K562 (cell line): Measurements from ENCODE around the gene CRKL. TPM values are rescaled to one million over a fixed set of nuclear protein-coding genes. Genes with fewer than 3 reads are reported as not detected.
A peak's percentile ranks its signal among the peaks of the same experiment; 100 is the strongest.

ENCODE experiments used
- CGGBP1 ChIP-seq: fragments of 250-450 bp; sonication (Bioruptor Pico); IDR thresholded peaks from 2 replicates; pipeline ENCODE4 v1.9.0; 2021; ENCODE audit warnings: mild to moderate bottlenecking
- ETV5 ChIP-seq: sonication (generic); formaldehyde crosslinking; IDR thresholded peaks from 2 replicates; pipeline ENCODE4 v1.4.0; 2020; ENCODE audit warnings: low read depth, mild to moderate bottlenecking, missing genetic modification reagents
- FOXK1 ChIP-seq: sonication (generic); formaldehyde crosslinking; IDR thresholded peaks from 2 replicates; pipeline ENCODE4 v1.8.0; 2022; ENCODE audit warnings: missing genetic modification reagents, mild to moderate bottlenecking, borderline replicate concordance
- GTF2E2 ChIP-seq: fragments of 200-800 bp; sonication (Bioruptor generic); IDR thresholded peaks from 2 replicates; pipeline ENCODE4 v1.6.1; 2016; ENCODE audit warnings: missing genetic modification characterization, missing compliant biosample characterization
- HDAC6 ChIP-seq: IDR thresholded peaks from 2 replicates; pipeline ENCODE4 v1.6.1; 2012; ENCODE audit warnings: low read depth, mild to moderate bottlenecking, control low read depth, inconsistent platforms, low read length, moderate library complexity
- IFI16 ChIP-seq: fragments of 250-450 bp; sonication (Bioruptor Pico); IDR thresholded peaks from 2 replicates; pipeline ENCODE4 v2.1.2; 2022; ENCODE audit warnings: mild to moderate bottlenecking, inconsistent platforms
- POLR2A ChIP-seq: fragments of 450-650 bp; conservative IDR thresholded peaks from 2 replicates; pipeline ENCODE4 v1.6.1; 2016
- POLR3G ChIP-seq: IDR thresholded peaks from 2 replicates; pipeline ENCODE4 v1.6.1; 2011; ENCODE audit not compliant: insufficient read length, insufficient replicate concordance; ENCODE audit errors: extremely low read depth
- RAD21 ChIP-seq, 2 experiments: fragments of 250-450 bp in 1 of 2; fragments of 450-650 bp in 1 of 2; sonication (Bioruptor Pico) in 1 of 2; formaldehyde crosslinking in 1 of 2; IDR thresholded peaks in 1 of 2; conservative IDR thresholded peaks in 1 of 2; 2 replicates each; pipeline versions ENCODE4 v1.4.0 to v1.8.0; 2020 to 2022; ENCODE audit warnings: mild to moderate bottlenecking in 2 of 2, moderate library complexity in 1 of 2
- SIN3B ChIP-seq: fragments of 450-650 bp; IDR thresholded peaks from 2 replicates; pipeline ENCODE4 v1.6.1; 2017; ENCODE audit warnings: low read depth, mild to moderate bottlenecking, moderate library complexity
- SMAD4 ChIP-seq: fragments of 250-450 bp; sonication (Bioruptor Pico); conservative IDR thresholded peaks from 2 replicates; pipeline ENCODE4 v1.8.0; 2021; ENCODE audit warnings: inconsistent platforms, mild to moderate bottlenecking, moderate library complexity
- WHSC1 ChIP-seq: IDR thresholded peaks from one replicate; pipeline ENCODE4 v1.6.1; 2012; ENCODE audit warnings: low read length, control low read depth, inconsistent platforms
- YY1 ChIP-seq, 3 experiments: IDR thresholded peaks; 2 replicates each; pipeline ENCODE4 v1.6.1; 2011; ENCODE audit warnings: low read length in 2 of 3, mild to moderate bottlenecking in 2 of 3, moderate library complexity in 2 of 3, borderline replicate concordance in 1 of 3, control low read depth in 1 of 3, low read depth in 1 of 3; ENCODE audit not compliant: insufficient read depth in 3 of 3, insufficient replicate concordance in 2 of 3, control insufficient read depth in 1 of 3, insufficient read length in 1 of 3; ENCODE audit errors: extremely low read depth in 1 of 3
- ZBTB12 ChIP-seq: fragments of 250-450 bp; sonication (Bioruptor Pico); IDR thresholded peaks from 2 replicates; pipeline ENCODE4 v1.4.0; 2020
- ZNF140 ChIP-seq: fragments of 250-450 bp; sonication (Bioruptor Pico); IDR thresholded peaks from 2 replicates; pipeline ENCODE4 v1.8.0; 2021; ENCODE audit warnings: moderate library complexity, mild to moderate bottlenecking, inconsistent platforms
- ZNF217 ChIP-seq: sonication (generic); formaldehyde crosslinking; IDR thresholded peaks from 2 replicates; pipeline ENCODE4 v1.8.0; 2022; ENCODE audit warnings: mild to moderate bottlenecking, missing genetic modification reagents
- ZNF445 ChIP-seq: fragments of 250-450 bp; sonication (Bioruptor Pico); IDR thresholded peaks from 2 replicates; pipeline ENCODE4 v1.4.0; 2020; ENCODE audit warnings: low read depth, mild to moderate bottlenecking, moderate library complexity
- ZSCAN32 ChIP-seq: fragments of 450-650 bp; formaldehyde crosslinking; IDR thresholded peaks from 2 replicates; pipeline ENCODE4 v1.4.0; 2020; ENCODE audit warnings: mild to moderate bottlenecking, moderate library complexity
- polyA plus RNA-seq, 8 experiments: library from polyadenylated mRNA; depleted of rRNA in 4 of 8; stranded (reverse) in 5 of 8; unstranded in 3 of 8; fragments of >200 nt; fragmentation: Nextera tagmentation in 2 of 8; fragmentation: Illumina TruSeq in 1 of 8; extraction: Ambion mirVana in 2 of 8; extraction: Trizol in 1 of 8; gene quantifications; 2 replicates each; pipeline versions ENCODE4 v1.2.1 to v1.2.3, GENCODE V29; 2011 to 2014; ENCODE audit warnings: inconsistent platforms in 1 of 8, missing spikeins in 1 of 8
- total RNA-seq, 7 experiments: library from RNA; depleted of rRNA in 6 of 7; stranded (reverse); fragments of >200 nt in 6 of 7; fragmentation: Illumina TruSeq in 2 of 7; extraction: Trizol in 2 of 7; gene quantifications; 2 replicates each; pipeline versions ENCODE4 v1.2.1 to v1.2.3, GENCODE V29; 2011 to 2021; ENCODE audit warnings: low replicate concordance in 1 of 7
- TF ChIP-seq, protein P1 (sequence below), 2 experiments: IDR thresholded peaks; 2 replicates each; pipeline ENCODE4 v1.6.1; 2012; ENCODE audit warnings: improper control_type of control experiment in 2 of 2, low read depth in 2 of 2, low read length in 2 of 2, borderline replicate concordance in 1 of 2
- TF ChIP-seq, protein P2 (sequence below): sonication (generic); formaldehyde crosslinking; IDR thresholded peaks from 2 replicates; pipeline ENCODE4 v1.8.0; 2022; ENCODE audit warnings: mild to moderate bottlenecking, missing genetic modification reagents

CRKL gene
- total and polyA plus RNA-seq, 9 of the 15 experiments (the other 6 are each of a cell fraction or from before 2014, with no cell fraction given): 100 to 263 (median 124) TPM

DNA sequence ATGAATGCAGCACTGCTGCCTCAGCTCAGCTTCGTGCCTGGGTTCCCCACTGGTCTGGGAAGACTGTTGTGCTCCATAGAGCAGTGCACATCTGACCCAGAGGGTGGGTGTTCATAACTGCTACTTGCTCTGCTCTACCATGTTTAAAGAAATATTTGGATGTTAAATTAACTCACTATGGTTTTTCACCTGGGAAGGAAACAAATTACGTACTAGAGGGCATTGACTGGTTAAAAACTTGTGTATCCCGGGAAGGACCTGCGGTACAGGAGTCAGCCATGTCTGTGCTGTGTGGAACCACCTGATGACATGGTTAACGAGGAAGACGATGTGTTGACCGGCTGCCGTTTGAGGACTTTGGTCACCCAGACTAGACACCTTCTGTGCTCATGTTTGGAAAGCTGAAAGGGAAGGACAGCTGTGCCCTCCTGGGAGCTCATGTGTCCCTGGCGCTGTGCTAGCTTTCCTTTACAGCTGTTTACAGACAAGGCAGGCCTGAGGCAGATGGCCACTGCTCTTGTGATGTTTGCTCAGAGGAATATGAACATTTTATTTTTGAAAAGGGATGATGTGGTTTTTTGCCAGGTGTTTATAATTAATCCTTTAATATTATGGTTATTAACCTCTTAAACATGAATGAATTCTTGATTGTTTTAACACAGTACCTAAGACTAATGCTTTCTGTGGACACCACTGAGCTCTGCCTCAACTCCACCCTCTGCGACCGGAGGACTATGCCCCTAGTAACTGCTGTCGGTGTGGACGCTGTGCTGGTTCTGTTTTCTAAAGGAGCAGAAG lies 35.5 kb downstream of the CRKL start (continued):
- TF ChIP-seq, protein P1, sequence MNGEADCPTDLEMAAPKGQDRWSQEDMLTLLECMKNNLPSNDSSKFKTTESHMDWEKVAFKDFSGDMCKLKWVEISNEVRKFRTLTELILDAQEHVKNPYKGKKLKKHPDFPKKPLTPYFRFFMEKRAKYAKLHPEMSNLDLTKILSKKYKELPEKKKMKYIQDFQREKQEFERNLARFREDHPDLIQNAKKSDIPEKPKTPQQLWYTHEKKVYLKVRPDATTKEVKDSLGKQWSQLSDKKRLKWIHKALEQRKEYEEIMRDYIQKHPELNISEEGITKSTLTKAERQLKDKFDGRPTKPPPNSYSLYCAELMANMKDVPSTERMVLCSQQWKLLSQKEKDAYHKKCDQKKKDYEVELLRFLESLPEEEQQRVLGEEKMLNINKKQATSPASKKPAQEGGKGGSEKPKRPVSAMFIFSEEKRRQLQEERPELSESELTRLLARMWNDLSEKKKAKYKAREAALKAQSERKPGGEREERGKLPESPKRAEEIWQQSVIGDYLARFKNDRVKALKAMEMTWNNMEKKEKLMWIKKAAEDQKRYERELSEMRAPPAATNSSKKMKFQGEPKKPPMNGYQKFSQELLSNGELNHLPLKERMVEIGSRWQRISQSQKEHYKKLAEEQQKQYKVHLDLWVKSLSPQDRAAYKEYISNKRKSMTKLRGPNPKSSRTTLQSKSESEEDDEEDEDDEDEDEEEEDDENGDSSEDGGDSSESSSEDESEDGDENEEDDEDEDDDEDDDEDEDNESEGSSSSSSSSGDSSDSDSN (IDR thresholded peaks at IDR 0.05; ENCODE audit: borderline replicate concordance in 1 of 2, low read depth in 2 of 2, low read length in 2 of 2): 0 out of 4 replicates have a peak, but pooled peaks of 1 of the 2 experiments have one; percentile 47
- TF ChIP-seq POLR3G (no peak), SMAD4 (CRISPR knock-in tag) (peak; percentile 14; the same call in 1 of the 2 replicates), IFI16 (CRISPR knock-in tag) (0 out of 2 replicates have a peak, but pooled peaks have one; percentile 1), ZBTB12 (CRISPR knock-in tag) (no peak), RAD21 (CRISPR knock-in tag; conservative IDR thresholded peaks at IDR 0.05 in 1 of 2, IDR thresholded peaks at IDR 0.05 in 1 of 2) (0 out of 4 replicates have a peak, but pooled peaks of 1 of the 2 experiments have one; percentile 8), FOXK1 (CRISPR knock-in tag) (peak; percentile 72; the same call in 1 of the 2 replicates), ETV5 (CRISPR knock-in tag) (0 out of 2 replicates have a peak, but pooled peaks have one; percentile 19), ZNF217 (CRISPR knock-in tag) (0 out of 2 replicates have a peak, but pooled peaks have one; percentile 41), GTF2E2 (tag) (0 out of 2 replicates have a peak, but pooled peaks have one; percentile 50), WHSC1 (peak; percentile 96), YY1 (IDR thresholded peaks at IDR 0.05; ENCODE audit: borderline replicate concordance in 1 of 3, control insufficient read depth in 1 of 3, extremely low read depth in 1 of 3, insufficient read depth in 3 of 3, insufficient read length in 1 of 3, insufficient replicate concordance in 2 of 3, low read depth in 1 of 3, low read length in 2 of 3) (peak in 1 of 3 experiments; percentile 19), ZNF140 (CRISPR knock-in tag) (peak; percentile 30; the same call in 1 of the 2 replicates), ZNF445 (0 out of 2 replicates have a peak, but pooled peaks have one; percentile 43), HDAC6 (peak; percentile 21; the same call in 1 of the 2 replicates), CGGBP1 (CRISPR knock-in tag) (peak; percentile 25; the same call in 1 of the 2 replicates), SIN3B (0 out of 2 replicates have a peak, but pooled peaks have one; percentile 6), ZSCAN32 (CRISPR knock-in tag) (0 out of 2 replicates have a peak, but pooled peaks have one; percentile 17), POLR2A (peak; percentile 50; the same call in 1 of the 2 replicates)
- TF ChIP-seq, protein P2, sequence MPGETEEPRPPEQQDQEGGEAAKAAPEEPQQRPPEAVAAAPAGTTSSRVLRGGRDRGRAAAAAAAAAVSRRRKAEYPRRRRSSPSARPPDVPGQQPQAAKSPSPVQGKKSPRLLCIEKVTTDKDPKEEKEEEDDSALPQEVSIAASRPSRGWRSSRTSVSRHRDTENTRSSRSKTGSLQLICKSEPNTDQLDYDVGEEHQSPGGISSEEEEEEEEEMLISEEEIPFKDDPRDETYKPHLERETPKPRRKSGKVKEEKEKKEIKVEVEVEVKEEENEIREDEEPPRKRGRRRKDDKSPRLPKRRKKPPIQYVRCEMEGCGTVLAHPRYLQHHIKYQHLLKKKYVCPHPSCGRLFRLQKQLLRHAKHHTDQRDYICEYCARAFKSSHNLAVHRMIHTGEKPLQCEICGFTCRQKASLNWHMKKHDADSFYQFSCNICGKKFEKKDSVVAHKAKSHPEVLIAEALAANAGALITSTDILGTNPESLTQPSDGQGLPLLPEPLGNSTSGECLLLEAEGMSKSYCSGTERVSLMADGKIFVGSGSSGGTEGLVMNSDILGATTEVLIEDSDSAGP (CRISPR knock-in tag): peak; percentile 38; the same call in 1 of the 2 replicates
